Parathyroid adenoma (tissue), 2 donors: ENCODE data around the gene NCEH1.

Experiments
- H2AFZ ChIP-seq: fragments of 300-600 bp; sonication (generic); one replicate; pipeline ENCODE4 v1.7.0; 2017; ENCODE audit warnings: antibody characterized with exemption, mild to moderate bottlenecking
- H3K27ac ChIP-seq: fragments of 300-600 bp; sonication (generic); one replicate; pipeline ENCODE4 v1.7.0; 2017
- H3K27me3 ChIP-seq: fragments of 300-600 bp; sonication (generic); one replicate; pipeline ENCODE4 v1.7.0; 2017; ENCODE audit warnings: low read length; ENCODE audit not compliant: control insufficient read depth, insufficient read depth
- H3K36me3 ChIP-seq: fragments of 300-600 bp; sonication (generic); one replicate; pipeline ENCODE4 v1.7.0; 2017; ENCODE audit warnings: low read length; ENCODE audit not compliant: control insufficient read depth, insufficient read depth
- H3K4me1 ChIP-seq: fragments of 300-600 bp; sonication (generic); one replicate; pipeline ENCODE4 v1.7.0; 2017; ENCODE audit warnings: control low read depth
- H3K4me2 ChIP-seq: fragments of 300-600 bp; sonication (generic); one replicate; pipeline ENCODE4 v1.7.0; 2017; ENCODE audit warnings: low read length
- H3K4me3 ChIP-seq: fragments of 300-600 bp; sonication (generic); one replicate; pipeline ENCODE4 v1.7.0; 2017; ENCODE audit warnings: low read depth, low read length
- H3K79me2 ChIP-seq: fragments of 300-600 bp; sonication (generic); one replicate; pipeline ENCODE4 v1.7.0; 2017; ENCODE audit warnings: control low read depth
- H3K9ac ChIP-seq: fragments of 300-600 bp; sonication (generic); one replicate; pipeline ENCODE4 v1.7.0; 2017; ENCODE audit warnings: mild to moderate bottlenecking
- H3K9me3 ChIP-seq: fragments of 300-600 bp; sonication (generic); one replicate; pipeline ENCODE4 v1.7.0; 2017; ENCODE audit warnings: low read length; ENCODE audit not compliant: control insufficient read depth
- TF ChIP-seq, protein P1 (sequence below): fragments of 300-600 bp; sonication (generic); IDR thresholded peaks from one replicate; pipeline ENCODE4 v1.7.0; 2017; ENCODE audit warnings: antibody characterized with exemption, mild to moderate bottlenecking
- donor health status: primary hyperparathyroidism.

NCEH1 gene

DNA sequence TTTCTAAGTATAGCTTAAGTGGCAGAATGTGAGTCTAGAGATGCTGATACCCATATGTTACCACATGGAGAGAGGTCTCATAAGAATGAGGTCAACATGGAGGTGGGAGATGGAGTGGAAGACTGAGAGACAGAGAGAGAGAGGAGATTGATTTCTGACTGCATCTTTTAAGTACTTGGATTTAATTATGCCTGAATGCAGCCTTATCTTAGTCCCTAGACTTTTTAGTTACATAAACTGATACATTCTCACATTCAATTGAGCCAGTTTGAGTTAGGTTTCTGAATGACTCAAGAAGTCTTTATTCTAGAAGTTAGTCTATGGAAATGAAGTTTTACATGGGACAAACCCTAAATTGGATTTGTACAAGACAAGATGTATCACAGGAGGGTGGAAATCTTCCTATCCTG lies 129.1 kb downstream of the NCEH1 start:
- Histone ChIP-seq H3K4me3 (no peak overlapping the region), H3K9me3 (no peaks in the 10 kb centered on the region), H3K9ac (no peak overlapping the region), H3K4me1 (peaks cover 24% of the 10 kb centered on the region), H3K4me2 (no peak overlapping the region), H3K79me2 (no peaks in the 10 kb centered on the region), H3K27ac (peak overlapping the region; percentile 8), H2AFZ (peak overlapping the region; percentile 10), H3K27me3 (no peaks in the 10 kb centered on the region), H3K36me3 (no peaks in the 10 kb centered on the region)
- TF ChIP-seq, protein P1, sequence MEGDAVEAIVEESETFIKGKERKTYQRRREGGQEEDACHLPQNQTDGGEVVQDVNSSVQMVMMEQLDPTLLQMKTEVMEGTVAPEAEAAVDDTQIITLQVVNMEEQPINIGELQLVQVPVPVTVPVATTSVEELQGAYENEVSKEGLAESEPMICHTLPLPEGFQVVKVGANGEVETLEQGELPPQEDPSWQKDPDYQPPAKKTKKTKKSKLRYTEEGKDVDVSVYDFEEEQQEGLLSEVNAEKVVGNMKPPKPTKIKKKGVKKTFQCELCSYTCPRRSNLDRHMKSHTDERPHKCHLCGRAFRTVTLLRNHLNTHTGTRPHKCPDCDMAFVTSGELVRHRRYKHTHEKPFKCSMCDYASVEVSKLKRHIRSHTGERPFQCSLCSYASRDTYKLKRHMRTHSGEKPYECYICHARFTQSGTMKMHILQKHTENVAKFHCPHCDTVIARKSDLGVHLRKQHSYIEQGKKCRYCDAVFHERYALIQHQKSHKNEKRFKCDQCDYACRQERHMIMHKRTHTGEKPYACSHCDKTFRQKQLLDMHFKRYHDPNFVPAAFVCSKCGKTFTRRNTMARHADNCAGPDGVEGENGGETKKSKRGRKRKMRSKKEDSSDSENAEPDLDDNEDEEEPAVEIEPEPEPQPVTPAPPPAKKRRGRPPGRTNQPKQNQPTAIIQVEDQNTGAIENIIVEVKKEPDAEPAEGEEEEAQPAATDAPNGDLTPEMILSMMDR: no peak

DNA sequence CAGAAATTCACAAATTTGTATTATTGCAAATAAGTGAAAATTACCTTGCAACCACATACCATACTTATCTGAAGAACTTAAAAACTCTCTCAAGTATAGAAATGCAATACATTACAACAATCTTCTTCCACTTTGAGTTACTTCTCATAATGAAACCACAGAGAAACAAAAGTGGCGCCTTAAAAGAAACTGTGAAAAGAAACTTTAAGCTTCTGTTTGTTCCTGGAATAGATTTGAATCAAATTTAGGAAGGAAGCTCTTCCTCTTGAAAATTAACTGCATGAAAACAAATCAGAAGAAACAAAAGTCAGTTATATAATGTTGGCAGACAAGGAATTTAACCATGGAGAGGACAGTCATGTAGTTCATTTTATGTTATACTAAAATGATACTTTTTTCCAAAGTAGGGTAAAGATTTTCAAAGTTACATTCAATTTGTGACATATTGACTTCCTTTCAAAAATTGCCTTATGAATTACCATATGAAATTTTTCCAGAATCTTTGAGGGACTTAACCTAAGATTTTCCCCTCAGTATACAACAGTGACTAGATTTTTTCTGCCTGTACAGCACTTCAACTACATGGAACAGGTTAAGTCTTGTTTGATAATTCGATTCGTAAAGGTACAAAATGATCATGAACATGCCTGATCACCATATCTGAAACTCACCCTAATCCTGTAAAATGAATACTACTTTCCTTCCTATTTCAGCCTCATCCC lies 130.0 kb downstream of the NCEH1 start:
- no peak overlapping the region for H3K9ac ChIP-seq
- no peak overlapping the region for H3K4me3 ChIP-seq
- no peaks in the 10 kb centered on the region for H3K36me3 ChIP-seq
- no peaks in the 10 kb centered on the region for H3K79me2 ChIP-seq
- peak overlapping the region; percentile 8 for H2AFZ ChIP-seq
- H3K9me3 ChIP-seq: no peaks in the 10 kb centered on the region
- TF ChIP-seq, protein P1: no peak
- peaks cover 20% of the 10 kb centered on the region for H3K4me1 ChIP-seq
- no peaks in the 10 kb centered on the region for H3K27me3 ChIP-seq
- H3K27ac ChIP-seq: peak overlapping the region; percentile 75
- no peak overlapping the region for H3K4me2 ChIP-seq
